GM12891 (cell line): ENCODE measurements around the gene PLS3.
"Not testable (repeated sequence)": the region's sequence is repeated elsewhere in the genome, so short reads cannot be mapped to it uniquely, and the experiment has no call there.

Source experiments
- DNase-seq: peaks from one replicate; pipeline ENCODE4 v3.0.0; 2011; ENCODE audit warnings: low spot score; ENCODE audit not compliant: insufficient read length
- FAIRE-seq: peaks from 2 replicates; lab custom pipeline; 2011; peaks lifted over from hg19 to GRCh38; lab: Jason Lieb, UNC
- PAX5 ChIP-seq: IDR thresholded peaks from 2 replicates; pipeline ENCODE4 v1.6.1; 2011; ENCODE audit warnings: low read length, moderate library complexity, mild to moderate bottlenecking; ENCODE audit not compliant: insufficient read depth, severe bottlenecking
- POLR2A ChIP-seq: IDR thresholded peaks from 2 replicates; pipeline ENCODE4 v1.6.1; 2011; ENCODE audit warnings: low read depth, low read length, control low read depth
- POLR2AphosphoS5 ChIP-seq: IDR thresholded peaks from 2 replicates; pipeline ENCODE4 v1.6.1; 2011; ENCODE audit warnings: low read depth, low read length, control low read depth
- POU2F2 ChIP-seq: IDR thresholded peaks from 2 replicates; pipeline ENCODE4 v1.6.1; 2011; ENCODE audit warnings: low read depth, mild to moderate bottlenecking, control low read depth, low read length, moderate library complexity
- SPI1 ChIP-seq: IDR thresholded peaks from 2 replicates; pipeline ENCODE4 v1.6.1; 2011; ENCODE audit warnings: low read depth, low read length, control low read depth
- TAF1 ChIP-seq: IDR thresholded peaks from 2 replicates; pipeline ENCODE4 v1.6.1; 2011; ENCODE audit warnings: low read depth, low read length, control low read depth

PLS3 gene

DNA sequence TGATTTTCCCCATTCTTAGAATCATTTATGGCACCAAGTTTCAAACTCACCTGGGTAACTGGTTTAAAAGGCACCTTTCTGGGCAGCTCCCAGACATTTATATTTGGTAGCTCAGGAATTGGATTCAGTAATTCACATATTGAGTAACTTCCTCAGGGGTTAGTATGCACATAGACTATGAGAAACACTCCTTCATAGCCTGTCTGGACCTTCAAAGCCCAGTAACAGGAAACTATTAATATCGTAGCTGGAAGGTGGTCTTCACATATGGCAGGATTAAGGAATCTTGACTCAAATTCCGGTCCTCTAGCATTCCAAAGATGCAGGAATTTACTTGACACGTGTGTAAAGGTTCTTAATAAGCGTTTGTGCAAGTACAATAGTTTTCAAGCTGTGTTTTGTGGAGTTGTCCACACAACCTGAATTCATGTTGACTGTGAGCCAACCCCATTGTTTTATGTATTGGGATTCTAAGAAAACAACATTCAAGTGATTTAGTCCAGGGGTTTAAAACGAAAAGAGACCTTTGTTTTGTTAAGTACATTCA is 78.4 kb downstream of the PLS3 start:
- no peak for TF ChIP-seq PAX5
- no peak for TF ChIP-seq POLR2AphosphoS5
- no peak for TF ChIP-seq SPI1
- TF ChIP-seq TAF1, result no peak
- no peak for TF ChIP-seq POLR2A
- no peak for TF ChIP-seq POU2F2
- DNase-seq, result no peak
- FAIRE-seq, result no peak

DNA sequence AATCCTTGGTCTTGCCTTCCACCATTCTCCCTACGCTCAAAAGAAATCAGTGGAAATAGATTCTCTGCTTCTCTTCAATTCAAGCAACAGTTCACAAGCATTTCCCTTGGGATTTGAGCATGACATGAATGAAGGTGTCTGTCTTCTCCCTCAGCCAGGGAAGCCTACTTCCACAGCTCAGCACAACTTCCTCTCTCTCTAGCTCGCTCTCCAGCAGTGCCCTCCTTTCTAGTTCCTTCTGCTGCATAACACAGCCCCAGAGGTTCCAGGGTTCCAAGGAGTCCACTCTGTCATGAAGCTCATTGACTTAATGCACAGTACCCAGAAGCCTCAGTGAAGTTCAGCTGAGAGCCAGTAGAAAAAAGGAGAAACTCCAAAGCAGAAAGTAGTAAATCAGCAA is 81.3 kb downstream of the PLS3 start:
- FAIRE-seq (no peak), DNase-seq (no peak)
- TF ChIP-seq SPI1 (no peak), PAX5 (no peak), TAF1 (no peak), POLR2A (no peak), POLR2AphosphoS5 (no peak)

DNA sequence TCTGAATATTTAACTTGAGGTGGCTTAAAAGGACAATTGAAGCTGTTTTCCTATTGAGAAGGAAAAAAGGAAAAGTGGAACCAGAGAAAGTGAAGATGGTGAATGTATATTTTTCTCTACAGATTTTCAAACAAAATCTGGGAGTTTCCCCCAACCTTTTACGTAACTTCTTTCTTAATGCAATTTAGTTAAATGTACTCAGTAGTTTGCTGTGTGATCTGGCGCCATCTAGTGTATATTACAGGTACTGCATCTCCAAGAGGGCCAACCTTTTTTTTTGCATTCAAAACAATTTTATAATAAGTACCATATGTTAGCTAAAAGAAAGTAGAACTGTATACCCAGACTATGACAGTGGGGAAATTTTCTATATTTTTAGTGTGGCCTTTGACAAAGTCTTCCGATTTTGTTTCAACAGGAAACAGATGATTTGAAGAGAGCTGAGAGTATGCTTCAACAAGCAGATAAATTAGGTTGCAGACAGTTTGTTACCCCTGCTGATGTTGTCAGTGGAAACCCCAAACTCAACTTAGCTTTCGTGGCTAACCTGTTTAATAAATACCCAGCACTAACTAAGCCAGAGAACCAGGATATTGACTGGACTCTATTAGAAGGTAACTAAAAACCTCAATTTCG is 82.0 kb downstream of the PLS3 start:
- FAIRE-seq (no peak), DNase-seq (no peak)
- no peak for TF ChIP-seq TAF1

DNA sequence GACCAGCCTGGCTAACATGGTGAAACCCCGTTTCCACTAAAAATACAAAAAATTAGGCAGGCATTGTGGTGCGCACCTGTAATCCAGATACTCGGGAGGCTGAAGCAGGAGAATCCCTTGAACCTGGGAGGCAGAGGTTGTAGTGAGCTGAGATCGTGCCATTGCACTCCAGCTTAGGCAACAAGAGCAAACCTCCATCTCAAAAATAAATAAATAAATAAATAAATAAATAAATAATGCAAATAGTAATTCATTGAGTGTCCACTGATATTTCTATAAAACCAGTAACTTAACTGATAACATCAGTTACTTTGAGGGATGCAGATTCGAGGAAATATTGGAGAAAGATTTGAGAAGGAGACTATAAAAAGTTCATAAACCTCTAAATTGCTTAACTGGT is 83.4 kb downstream of the PLS3 start:
- FAIRE-seq, result not testable (repeated sequence)

DNA sequence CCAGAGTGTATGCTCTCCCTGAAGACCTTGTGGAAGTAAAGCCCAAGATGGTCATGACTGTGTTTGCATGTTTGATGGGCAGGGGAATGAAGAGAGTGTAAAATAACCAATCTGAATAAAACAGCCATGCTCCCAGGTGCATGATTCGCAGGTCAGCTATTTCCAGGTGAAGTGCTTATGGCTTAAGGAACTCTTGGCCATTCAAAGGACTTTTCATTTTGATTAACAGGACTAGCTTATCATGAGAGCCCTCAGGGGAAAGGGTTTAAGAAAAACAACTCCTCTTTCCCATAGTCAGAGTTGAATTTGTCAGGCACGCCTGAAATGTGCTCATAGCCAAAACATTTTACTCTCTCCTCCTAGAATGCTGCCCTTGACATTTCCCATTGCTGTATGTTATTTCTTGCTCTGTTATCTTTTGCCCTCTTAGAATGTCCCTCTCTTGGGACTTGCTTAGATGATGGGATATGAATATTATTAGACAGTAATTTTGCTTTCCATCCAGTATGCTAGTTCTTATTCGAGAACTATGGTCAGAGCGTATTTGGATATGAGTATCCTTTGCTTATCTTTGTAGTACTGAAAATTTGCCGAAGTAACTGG is 88.6 kb downstream of the PLS3 start:
- FAIRE-seq (no peak), DNase-seq (no peak)
- TF ChIP-seq TAF1 (no peak), POLR2A (no peak), SPI1 (no peak), POLR2AphosphoS5 (no peak), POU2F2 (no peak), PAX5 (no peak)

More for the DNA sequence above, 83.4 kb downstream of the PLS3 start:
- DNase-seq, result not testable (repeated sequence)

DNA sequence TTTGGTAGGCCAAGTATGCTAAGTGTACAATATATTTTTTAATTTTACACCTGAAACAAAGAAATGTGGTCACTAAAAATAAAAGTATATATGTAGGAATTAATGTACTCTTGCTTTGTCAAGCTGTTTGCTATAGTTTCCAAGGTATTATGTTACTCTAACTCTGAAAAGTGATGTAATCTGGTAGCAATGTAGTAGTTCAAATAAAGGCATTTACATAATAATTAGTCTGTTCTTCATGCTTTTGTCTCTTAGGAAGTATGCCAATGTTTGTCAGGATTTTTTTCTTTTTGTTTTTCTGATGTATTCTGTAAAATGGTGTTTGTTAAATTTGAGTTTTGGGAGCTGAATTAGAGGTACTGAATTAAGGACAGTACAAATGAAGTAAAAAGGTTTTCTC is 89.5 kb downstream of the PLS3 start:
- no peak for FAIRE-seq
- DNase-seq, result no peak
- TF ChIP-seq POLR2A (no peak), PAX5 (no peak), POU2F2 (no peak), POLR2AphosphoS5 (no peak), SPI1 (no peak), TAF1 (no peak)

DNA sequence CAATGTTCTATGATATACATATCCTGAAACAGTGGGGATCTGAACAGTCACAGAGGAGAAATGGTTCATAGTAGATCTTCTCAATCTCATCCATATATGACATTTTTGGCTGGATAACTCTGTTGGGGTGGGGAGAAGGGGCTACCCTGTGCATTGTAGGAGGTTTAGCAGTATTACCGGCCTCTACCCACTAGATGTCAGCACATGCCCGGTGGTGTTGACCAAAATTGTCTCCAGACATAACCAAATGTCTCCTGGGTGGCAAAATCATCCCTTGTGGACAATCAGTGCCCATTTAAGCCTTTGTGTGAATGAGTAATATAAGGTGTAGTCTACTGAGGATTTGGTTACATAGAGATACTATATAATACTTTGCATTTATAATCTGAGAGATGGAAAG is 89.9 kb downstream of the PLS3 start:
- TF ChIP-seq POLR2AphosphoS5 (no peak), POLR2A (no peak), SPI1 (no peak), TAF1 (no peak), POU2F2 (no peak), PAX5 (no peak)
- DNase-seq, result no peak
- FAIRE-seq, result no peak

DNA sequence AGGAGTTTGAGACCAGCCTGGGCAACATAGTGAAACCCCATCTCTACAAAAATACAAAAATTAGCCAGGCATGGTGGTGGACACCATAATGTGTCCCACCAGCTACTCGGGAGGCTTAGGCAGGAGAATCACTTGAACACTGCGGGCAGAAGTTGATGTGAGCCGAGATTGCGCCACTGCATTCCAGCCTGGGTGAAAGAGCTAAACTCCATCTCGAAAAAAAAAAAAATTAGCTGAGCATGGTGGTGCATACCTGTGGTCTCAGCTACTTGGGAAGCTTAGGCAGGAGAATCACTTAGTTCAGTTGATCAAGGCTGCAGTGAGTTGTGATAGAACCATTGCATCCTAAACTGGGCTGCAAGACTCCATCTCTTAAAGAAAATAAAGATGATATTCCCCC is 91.2 kb downstream of the PLS3 start:
- TF ChIP-seq POU2F2 (no peak), POLR2AphosphoS5 (no peak), POLR2A (no peak), PAX5 (no peak), SPI1 (no peak), TAF1 (no peak)
- FAIRE-seq (no peak), DNase-seq (no peak)

DNA sequence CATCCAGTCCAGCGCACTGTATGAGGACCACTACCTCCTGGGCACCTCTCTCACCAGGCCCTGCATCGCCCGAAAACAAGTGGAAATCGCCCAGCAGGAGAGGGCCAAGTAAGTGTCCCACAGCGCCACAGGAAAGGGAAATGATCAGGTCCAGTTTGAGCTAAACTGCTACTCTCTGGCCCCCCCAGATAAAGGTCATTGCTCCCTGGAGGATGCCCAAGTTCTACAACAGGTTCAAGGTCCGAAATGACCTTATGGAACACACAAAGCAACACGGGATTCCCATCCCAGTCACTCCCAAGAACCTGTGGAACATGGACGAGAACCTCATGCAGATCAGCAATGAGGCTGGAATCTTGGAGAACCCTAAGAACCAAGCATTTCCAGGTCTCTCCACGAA is 104.1 kb downstream of the PLS3 start:
- no peak for TF ChIP-seq TAF1
- TF ChIP-seq POLR2AphosphoS5, result no peak
- TF ChIP-seq PAX5, result no peak
- no peak for TF ChIP-seq SPI1
- TF ChIP-seq POU2F2, result no peak
- TF ChIP-seq POLR2A, result no peak
- DNase-seq (no peak), FAIRE-seq (no peak)

DNA sequence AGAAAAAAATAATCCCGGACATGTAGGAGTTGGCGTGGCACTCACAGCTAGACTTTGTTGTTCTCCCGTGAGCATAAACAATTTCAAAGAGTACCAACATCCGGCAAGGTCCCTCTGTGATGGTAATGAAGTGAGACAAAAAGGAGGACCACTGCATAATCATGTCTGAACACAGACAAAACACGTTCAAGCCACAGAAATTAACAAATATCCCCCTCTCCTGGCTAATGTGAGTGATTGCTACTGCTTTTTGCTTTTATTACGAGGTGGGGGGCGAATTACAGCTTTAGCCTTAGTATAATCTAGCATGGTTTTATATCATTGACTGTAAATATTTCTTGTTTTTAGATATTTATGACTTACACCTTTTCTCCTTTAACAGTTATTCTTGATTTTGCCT is 118.5 kb downstream of the PLS3 start:
- TF ChIP-seq SPI1 (no peak), POLR2AphosphoS5 (no peak), TAF1 (no peak), POLR2A (no peak), PAX5 (no peak), POU2F2 (no peak)

DNA sequence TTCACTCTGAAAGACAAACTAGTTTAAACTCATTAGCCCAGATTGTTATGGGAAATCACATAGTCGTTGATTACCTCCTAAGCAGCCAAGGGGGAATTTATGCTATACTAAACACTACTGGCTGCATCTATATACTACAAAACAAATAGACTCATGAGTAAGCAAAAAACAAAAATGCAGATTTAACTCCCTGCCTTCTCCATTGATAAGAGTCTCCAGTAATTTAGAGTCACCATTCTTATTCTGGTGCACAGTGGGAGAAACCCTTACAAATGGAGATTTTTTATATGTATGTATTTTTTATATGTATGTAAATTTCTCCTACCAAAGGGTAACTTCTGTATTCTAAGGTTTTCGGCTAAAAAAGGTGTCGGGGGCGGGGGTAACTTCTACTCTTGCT is 126.6 kb downstream of the PLS3 start:
- no peak for TF ChIP-seq POLR2AphosphoS5
- no peak for TF ChIP-seq SPI1
- TF ChIP-seq POU2F2, result no peak
- TF ChIP-seq PAX5, result no peak
- TF ChIP-seq POLR2A, result no peak
- no peak for TF ChIP-seq TAF1
- FAIRE-seq (no peak), DNase-seq (no peak)

More for the DNA sequence above, 118.5 kb downstream of the PLS3 start:
- DNase-seq (no peak), FAIRE-seq (no peak)
